Smooth muscle cell (in vitro differentiated cells): ENCODE measurements around the gene KDM6A. TPM values are rescaled to one million over a fixed set of nuclear protein-coding genes. Genes with fewer than 3 reads are reported as not detected.

Source experiments
- DNase-seq: peaks from one replicate; lab custom pipeline; 2025; ENCODE audit not compliant: unreplicated experiment; lab: John Stamatoyannopoulos, UW
- H2AFZ ChIP-seq: fragments of 200-600 bp; sonication (generic); 2 replicates; pipeline ENCODE4 v1.6.0; 2016; ENCODE audit warnings: antibody characterized with exemption, low read depth, mild to moderate bottlenecking
- H3F3A ChIP-seq: fragments of 200-600 bp; sonication (generic); 2 replicates; pipeline ENCODE4 v1.6.0; 2017; ENCODE audit warnings: antibody characterized with exemption, low read depth
- H3K27ac ChIP-seq: fragments of 200-600 bp; sonication (generic); 2 replicates; pipeline ENCODE4 v1.5.1; 2016; ENCODE audit warnings: low read depth, mild to moderate bottlenecking
- H3K27me3 ChIP-seq: fragments of 200-600 bp; sonication (generic); 2 replicates; pipeline ENCODE4 v1.6.1; 2016; ENCODE audit warnings: low read depth, mild to moderate bottlenecking
- H3K36me3 ChIP-seq: fragments of 200-600 bp; sonication (generic); 2 replicates; pipeline ENCODE4 v1.5.1; 2016; ENCODE audit warnings: low read depth
- H3K4me1 ChIP-seq: fragments of 200-600 bp; sonication (generic); 2 replicates; pipeline ENCODE4 v1.5.1; 2016; ENCODE audit warnings: low read depth
- H3K4me2 ChIP-seq: fragments of 200-600 bp; sonication (generic); 2 replicates; pipeline ENCODE4 v1.6.0; 2016; ENCODE audit warnings: mild to moderate bottlenecking
- H3K4me3 ChIP-seq: fragments of 200-600 bp; sonication (generic); 2 replicates; pipeline ENCODE4 v1.5.1; 2016; ENCODE audit warnings: mild to moderate bottlenecking
- H3K79me2 ChIP-seq: fragments of 200-600 bp; sonication (generic); 2 replicates; pipeline ENCODE4 v1.6.0; 2016; ENCODE audit warnings: low read depth, mild to moderate bottlenecking
- H3K9ac ChIP-seq: fragments of 200-600 bp; sonication (generic); 2 replicates; pipeline ENCODE4 v1.6.0; 2016; ENCODE audit warnings: low read depth
- H3K9me3 ChIP-seq: fragments of 200-600 bp; sonication (generic); replicated peaks from 2 replicates; pipeline ENCODE4 v1.5.1; 2016; ENCODE audit warnings: low read depth
- H4K20me1 ChIP-seq: fragments of 200-600 bp; sonication (generic); 2 replicates; pipeline ENCODE4 v1.6.0; 2016; ENCODE audit warnings: low read depth
- CTCF ChIP-seq: fragments of 200-600 bp; sonication (generic); IDR thresholded peaks from 2 replicates; pipeline ENCODE4 v1.5.1; 2017; ENCODE audit warnings: borderline replicate concordance, mild to moderate bottlenecking, antibody characterized with exemption; ENCODE audit not compliant: insufficient read depth, poor library complexity, severe bottlenecking
- WGBS: methylation state at CpG from one replicate; pipeline ENCODE4 v1.1.7; 2016; ENCODE audit warnings: low lambda C conversion rate; 5-methylcytosine and 5-hydroxymethylcytosine counted together
- polyA plus RNA-seq: library from polyadenylated mRNA; unstranded; fragments of >200 nt; fragmentation: Nextera tagmentation; extraction: Ambion mirVana; gene quantifications from 2 replicates; pipeline ENCODE4 v1.2.1, GENCODE V29; 2016
- total RNA-seq: library from RNA; depleted of rRNA; stranded (reverse); fragments of >200 nt; gene quantifications from 2 replicates; pipeline ENCODE4 v1.2.3, GENCODE V29; 2014

KDM6A gene
- total and polyA plus RNA-seq, 2 experiments from 2014 or later, result 9.6 to 28.1 TPM

DNA sequence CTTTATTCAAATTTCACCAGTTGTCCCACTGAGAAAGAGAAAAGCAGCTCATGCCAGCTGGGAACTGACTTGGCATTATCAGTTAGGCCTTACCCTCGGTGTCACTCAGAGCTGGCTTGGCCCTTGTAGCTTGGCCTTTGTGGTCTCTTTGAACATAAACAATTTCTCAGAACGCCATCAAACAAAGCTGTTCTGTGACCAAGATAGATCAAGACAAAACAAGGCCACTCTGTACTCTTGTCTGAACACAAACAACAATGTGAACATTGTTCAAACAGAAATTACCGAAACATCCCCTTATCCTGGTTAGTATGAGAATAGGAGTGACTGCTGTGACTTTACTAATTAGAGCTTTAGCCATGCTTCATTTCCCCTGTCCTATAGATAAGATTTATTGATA, 270.5 kb downstream of the KDM6A start:
- H2AFZ ChIP-seq, result no peak overlapping the region
- H3K4me2 ChIP-seq, result no peak overlapping the region
- no peaks in the 10 kb centered on the region for H3K27me3 ChIP-seq
- no peaks in the 10 kb centered on the region for H3K36me3 ChIP-seq
- no peaks in the 10 kb centered on the region for H3K4me1 ChIP-seq
- H3K9ac ChIP-seq, result no peak overlapping the region
- no peaks in the 10 kb centered on the region for H3K9me3 ChIP-seq
- WGBS, result 68% methylated on average over 3 of the region's 3 CpGs
- H3K4me3 ChIP-seq, result no peak overlapping the region
- no peak for TF ChIP-seq CTCF
- no peaks in the 10 kb centered on the region for H3F3A ChIP-seq
- H3K79me2 ChIP-seq, result no peaks in the 10 kb centered on the region
- no peak overlapping the region for H3K27ac ChIP-seq
- DNase-seq, result no peak
- H4K20me1 ChIP-seq, result no peaks in the 10 kb centered on the region

- no peaks in the 10 kb centered on the region for H3K4me1 ChIP-seq
- no peaks in the 10 kb centered on the region for H4K20me1 ChIP-seq
- H2AFZ ChIP-seq, result no peak overlapping the region
- no peak overlapping the region for H3K27ac ChIP-seq
- H3K9ac ChIP-seq, result no peak overlapping the region
- H3K79me2 ChIP-seq, result no peaks in the 10 kb centered on the region
- no peaks in the 10 kb centered on the region for H3K27me3 ChIP-seq
- no peak overlapping the region for H3K4me2 ChIP-seq
- no peaks in the 10 kb centered on the region for H3K36me3 ChIP-seq
- no peaks in the 10 kb centered on the region for H3K9me3 ChIP-seq
- H3K4me3 ChIP-seq, result no peak overlapping the region
- DNase-seq, result no peak
- no peaks in the 10 kb centered on the region for H3F3A ChIP-seq
- 79% methylated on average over 11 of the region's 11 CpGs for WGBS
- no peak for TF ChIP-seq CTCF
These were observed 272.7 kb downstream of the KDM6A start for GRCh38 chrX:45145492-45146215.

- no peak overlapping the region for H3K4me3 ChIP-seq
- no peak overlapping the region for H3K9ac ChIP-seq
- no peaks in the 10 kb centered on the region for H3K27me3 ChIP-seq
- no peaks in the 10 kb centered on the region for H4K20me1 ChIP-seq
- 89% methylated on average over 9 of the region's 9 CpGs for WGBS
- H2AFZ ChIP-seq, result no peak overlapping the region
- no peaks in the 10 kb centered on the region for H3K9me3 ChIP-seq
- DNase-seq, result no peak
- H3F3A ChIP-seq, result no peaks in the 10 kb centered on the region
- no peaks in the 10 kb centered on the region for H3K79me2 ChIP-seq
- H3K4me1 ChIP-seq, result no peaks in the 10 kb centered on the region
- H3K4me2 ChIP-seq, result no peak overlapping the region
- H3K36me3 ChIP-seq, result no peaks in the 10 kb centered on the region
- TF ChIP-seq CTCF, result no peak
- no peak overlapping the region for H3K27ac ChIP-seq
These were observed 277.8 kb downstream of the KDM6A start for GRCh38 chrX:45150821-45151220.

DNA sequence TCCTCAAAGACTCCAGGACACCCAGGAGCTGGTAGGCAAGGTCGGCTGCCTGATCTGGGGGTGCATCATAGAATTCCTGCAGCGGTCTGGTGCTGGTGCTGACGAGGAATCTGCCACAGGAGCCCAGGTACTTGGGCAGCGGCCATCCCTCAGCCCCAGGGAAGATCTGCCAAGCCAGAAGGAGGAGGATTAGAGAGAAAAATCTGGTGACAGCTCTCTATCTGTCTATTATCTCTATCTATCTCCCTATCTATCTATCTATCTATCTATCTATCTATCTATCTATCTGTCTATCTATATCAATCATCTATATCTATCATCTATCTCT, 281.0 kb downstream of the KDM6A start:
- H3K9ac ChIP-seq, result no peak overlapping the region
- H3F3A ChIP-seq, result no peaks in the 10 kb centered on the region
- H3K36me3 ChIP-seq, result no peaks in the 10 kb centered on the region
- no peaks in the 10 kb centered on the region for H3K79me2 ChIP-seq
- H2AFZ ChIP-seq, result no peak overlapping the region
- H3K27ac ChIP-seq, result no peak overlapping the region
- WGBS, result 86% methylated on average over 4 of the region's 4 CpGs
- no peaks in the 10 kb centered on the region for H3K9me3 ChIP-seq
- no peak for TF ChIP-seq CTCF
- no peaks in the 10 kb centered on the region for H4K20me1 ChIP-seq
- no peak overlapping the region for H3K4me3 ChIP-seq
- DNase-seq, result no peak
- H3K4me1 ChIP-seq, result no peaks in the 10 kb centered on the region
- no peak overlapping the region for H3K4me2 ChIP-seq
- no peaks in the 10 kb centered on the region for H3K27me3 ChIP-seq
